22Rv1 (cell line): ENCODE data around the gene RAB1A.
"Not testable (repeated sequence)": the region's sequence is repeated elsewhere in the genome, so short reads cannot be mapped to it uniquely, and the experiment has no call there.

Experiments
- H3K27ac ChIP-seq: fragments of 450-650 bp; 2 replicates; pipeline ENCODE4 v1.5.1; 2017
- CTCF ChIP-seq: fragments of 450-650 bp; IDR thresholded peaks from 2 replicates; pipeline ENCODE4 v1.5.1; 2017; ENCODE audit warnings: mild to moderate bottlenecking
- ZFX ChIP-seq: fragments of 450-650 bp; IDR thresholded peaks from 2 replicates; pipeline ENCODE4 v1.6.1; 2017; ENCODE audit warnings: antibody characterized with exemption, borderline replicate concordance

Gene RAB1A

GRCh38 chr2:65133626-65134025 is 3.7 kb upstream of the RAB1A start:
- TF ChIP-seq CTCF = no peak
- TF ChIP-seq ZFX = no peak
- no peak overlapping the region for H3K27ac ChIP-seq

GRCh38 chr2:65132930-65133329 is 3.0 kb upstream of the RAB1A start:
- not testable (repeated sequence) for H3K27ac ChIP-seq

GRCh38 chr2:65130664-65131175 is 814 bp upstream of the RAB1A start:
- no peak for TF ChIP-seq ZFX
- TF ChIP-seq CTCF = no peak
- H3K27ac ChIP-seq = peak overlapping the region; percentile 85

GRCh38 chr2:65129286-65129825 is 550 bp downstream of the RAB1A start:
- peak overlapping the region; percentile 85 for H3K27ac ChIP-seq
- TF ChIP-seq CTCF (no peak), ZFX (no peak)

- H3K27ac ChIP-seq = peak overlapping the region; percentile 85
- TF ChIP-seq ZFX (no peak), CTCF (no peak)
Observed at GRCh38 chr2:65128297-65129190, 1.4 kb downstream of the RAB1A start.

GRCh38 chr2:65125457-65125856 is 4.4 kb downstream of the RAB1A start:
- H3K27ac ChIP-seq = not testable (repeated sequence)

GRCh38 chr2:65122313-65122712 is 7.6 kb downstream of the RAB1A start:
- TF ChIP-seq ZFX = no peak
- TF ChIP-seq CTCF = no peak
- no peak overlapping the region for H3K27ac ChIP-seq

- TF ChIP-seq CTCF (no peak), ZFX (no peak)
- no peak overlapping the region for H3K27ac ChIP-seq
Observed at GRCh38 chr2:65120990-65121693, 8.8 kb downstream of the RAB1A start.
